ENCODE results near the gene SHLD2. TPM values are rescaled to one million over a fixed set of nuclear protein-coding genes. Genes with fewer than 3 reads are reported as not detected.
"Not testable (repeated sequence)": the region's sequence is repeated elsewhere in the genome, so short reads cannot be mapped to it uniquely, and the experiment has no call there.

The SHLD2 gene
- total and polyA plus RNA-seq, 10 donors = 10.8 to 38.5 (median 24.4) TPM

DNA sequence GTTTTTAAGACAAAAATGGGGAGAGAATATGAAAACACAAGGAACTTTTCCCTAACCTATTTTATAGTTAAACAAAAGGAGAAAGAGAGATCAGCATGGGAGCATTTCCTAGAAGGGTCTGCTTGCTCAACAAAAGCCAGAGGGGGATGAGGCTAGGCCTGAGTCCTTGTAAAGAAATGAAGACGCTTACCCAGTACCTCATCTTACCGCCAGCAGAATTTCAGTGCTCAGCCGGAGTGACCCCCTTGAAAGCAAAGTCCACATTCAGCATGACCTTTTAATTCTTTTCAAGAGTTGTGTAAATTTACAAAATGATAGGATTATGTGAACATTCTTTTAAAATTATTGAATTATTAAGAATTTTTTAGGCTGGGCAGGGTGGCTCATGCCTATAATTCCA lies 82.6 kb downstream of the SHLD2 start:
- H3K36me3 ChIP-seq = peaks cover 0 to 36% (median 4%) of the 10 kb centered on the region in 6 donors
- H3K4me1 ChIP-seq; intact Hi-C loops (cut with DNase I; ENCODE audit: low total_unique reads); H3K9me3 ChIP-seq; DNase-seq; H3K4me3 ChIP-seq; H3K27me3 ChIP-seq (replicated peaks in 1 of 7); H3K27ac ChIP-seq: not testable (repeated sequence)
- WGBS, 5 donors = 94 to 100% (median 100%) methylated on average over 1 to 3 of the region's 3 CpGs

GRCh38 chr10:87184421-87184820 lies 89.4 kb downstream of the SHLD2 start:
- H3K4me1 ChIP-seq = peaks cover 0 to 14% (median 4%) of the 10 kb centered on the region in 6 donors
- H3K27ac ChIP-seq = peak overlapping the region in 5 of 8 donors; percentile 9 to 62 (median 48)
- H3K27me3 ChIP-seq (replicated peaks in 1 of 7); DNase-seq; H3K4me3 ChIP-seq; intact Hi-C loops (cut with DNase I; ENCODE audit: low total_unique reads): not testable (repeated sequence)
- peaks cover 0 to 42% (median 17%) of the 10 kb centered on the region in 6 donors for H3K36me3 ChIP-seq
- 61 to 70% (median 68%) methylated on average over 6 of the region's 6 CpGs for WGBS, 5 donors
- H3K9me3 ChIP-seq = peaks cover 0 to 11% (median 3%) of the 10 kb centered on the region in 8 donors

GRCh38 chr10:87186016-87186415 lies 91.0 kb downstream of the SHLD2 start:
- intact Hi-C loops (cut with DNase I; ENCODE audit: low total_unique reads); DNase-seq; H3K27me3 ChIP-seq (replicated peaks in 1 of 7); H3K4me3 ChIP-seq: not testable (repeated sequence)
- H3K36me3 ChIP-seq = peaks cover 0 to 39% (median 16%) of the 10 kb centered on the region in 6 donors
- 60 to 78% (median 69%) methylated on average over 2 to 4 of the region's 4 CpGs for WGBS, 5 donors
- peak overlapping the region in 4 of 8 donors; percentile 32 to 51 (median 38) for H3K27ac ChIP-seq
- peaks cover 0 to 11% (median 3%) of the 10 kb centered on the region in 8 donors for H3K9me3 ChIP-seq
- H3K4me1 ChIP-seq = peaks cover 0 to 14% (median 4%) of the 10 kb centered on the region in 6 donors

DNA sequence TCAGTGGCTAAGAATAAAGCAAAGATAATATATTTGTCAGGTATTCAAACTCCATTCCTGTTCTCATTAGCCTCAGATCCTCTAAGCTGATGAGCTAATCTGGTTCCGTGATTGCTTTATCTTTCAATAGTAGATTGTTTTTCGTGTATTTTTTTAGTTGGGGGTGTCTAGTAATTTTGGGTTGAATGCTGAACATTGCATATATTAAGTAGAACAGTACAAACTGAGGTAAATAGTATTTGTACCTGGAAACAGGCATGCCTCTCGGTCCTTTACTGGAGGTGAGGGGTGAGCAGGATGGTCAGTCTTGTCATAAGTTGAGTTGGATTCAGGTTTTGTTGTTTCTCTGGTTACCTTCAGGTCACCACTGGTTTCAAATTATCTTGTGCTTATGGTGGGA lies 92.6 kb downstream of the SHLD2 start:
- H3K27me3 ChIP-seq (replicated peaks in 1 of 7); H3K4me3 ChIP-seq; DNase-seq; intact Hi-C loops (cut with DNase I; ENCODE audit: low total_unique reads); H3K9me3 ChIP-seq; H3K27ac ChIP-seq: not testable (repeated sequence)
- H3K36me3 ChIP-seq = peaks cover 0 to 35% (median 13%) of the 10 kb centered on the region in 6 donors
- WGBS, 5 donors = 83 to 100% (median 93%) methylated on average over 3 of the region's 3 CpGs
- peaks cover 0 to 14% (median 4%) of the 10 kb centered on the region in 6 donors for H3K4me1 ChIP-seq

DNA sequence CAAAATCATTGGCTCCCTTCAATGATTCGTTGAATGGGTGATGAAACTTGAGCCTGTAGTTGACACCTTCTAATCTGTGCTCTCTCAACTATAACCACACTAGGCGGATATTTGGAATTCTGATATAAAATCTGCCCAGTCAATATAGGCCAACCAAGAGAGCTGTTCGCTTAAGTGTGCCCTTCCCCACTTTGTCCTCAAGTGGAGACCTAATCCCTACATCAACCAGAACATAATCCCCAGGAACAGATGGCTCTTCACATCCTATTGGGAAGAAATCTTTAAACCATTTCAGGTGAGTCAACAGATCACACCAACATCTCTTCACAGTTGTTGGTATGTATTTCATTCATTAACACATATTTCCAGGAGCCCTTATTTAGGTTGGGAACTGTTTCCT lies 96.8 kb downstream of the SHLD2 start:
- H3K27me3 ChIP-seq (replicated peaks in 1 of 7); H3K9me3 ChIP-seq; intact Hi-C loops (cut with DNase I; ENCODE audit: low total_unique reads); DNase-seq; H3K4me3 ChIP-seq; H3K4me1 ChIP-seq; H3K27ac ChIP-seq: not testable (repeated sequence)
- peaks cover 0 to 34% (median 13%) of the 10 kb centered on the region in 6 donors for H3K36me3 ChIP-seq
- 90 to 99% (median 96%) methylated on average over 3 of the region's 3 CpGs for WGBS, 5 donors

DNA sequence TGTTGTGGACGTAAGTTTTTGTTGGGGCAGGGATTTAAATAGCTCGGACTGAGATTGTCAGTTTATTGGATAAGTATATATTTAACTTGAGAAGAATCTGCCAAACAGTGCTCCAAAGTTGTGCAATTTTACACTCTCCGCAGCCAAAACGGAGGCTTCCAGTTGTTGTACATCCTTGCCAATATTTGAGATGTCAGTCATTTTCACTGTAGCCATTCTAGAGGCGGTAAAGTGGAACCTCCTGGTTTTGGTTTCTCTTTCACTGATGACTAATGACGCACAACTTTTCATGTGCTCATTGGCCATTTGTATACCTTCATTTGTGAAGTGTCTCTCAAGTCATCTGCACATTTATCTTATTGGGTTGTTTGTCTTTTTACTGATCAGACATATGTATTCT lies 105.9 kb downstream of the SHLD2 start:
- Histone ChIP-seq H3K4me1 (peaks cover 0 to 23% (median 3%) of the 10 kb centered on the region in 6 donors), H3K27ac (peak overlapping the region in 5 of 8 donors; percentile 11 to 54 (median 48)), H3K4me3 (peak overlapping the region in 2 of 8 donors; percentile 26 to 56)
- WGBS, 5 donors = 45 to 65% (median 57%) methylated on average over 6 of the region's 6 CpGs
- H3K36me3 ChIP-seq; DNase-seq; H3K9me3 ChIP-seq; H3K27me3 ChIP-seq (replicated peaks in 1 of 7); intact Hi-C loops (cut with DNase I; ENCODE audit: low total_unique reads): not testable (repeated sequence)
- peak in 1 of 3 donors; percentile 32 for TF ChIP-seq POLR2AphosphoS5 (IDR thresholded peaks at IDR 0.05)

- intact Hi-C loops (cut with DNase I; ENCODE audit: low total_unique reads); H3K27me3 ChIP-seq (replicated peaks in 1 of 7); H3K9me3 ChIP-seq; DNase-seq; H3K36me3 ChIP-seq: not testable (repeated sequence)
- H3K4me3 ChIP-seq = peak overlapping the region in 2 of 8 donors; percentile 59 to 71
- WGBS, 5 donors = 3 to 22% (median 11%) methylated on average over 2 of the region's 4 CpGs
- peak overlapping the region in 3 of 8 donors; percentile 82 to 85 (median 85) for H3K27ac ChIP-seq
- peaks cover 0 to 23% (median 3%) of the 10 kb centered on the region in 6 donors for H3K4me1 ChIP-seq
Measured at GRCh38 chr10:87204801-87205200, 109.8 kb downstream of the SHLD2 start.

DNA sequence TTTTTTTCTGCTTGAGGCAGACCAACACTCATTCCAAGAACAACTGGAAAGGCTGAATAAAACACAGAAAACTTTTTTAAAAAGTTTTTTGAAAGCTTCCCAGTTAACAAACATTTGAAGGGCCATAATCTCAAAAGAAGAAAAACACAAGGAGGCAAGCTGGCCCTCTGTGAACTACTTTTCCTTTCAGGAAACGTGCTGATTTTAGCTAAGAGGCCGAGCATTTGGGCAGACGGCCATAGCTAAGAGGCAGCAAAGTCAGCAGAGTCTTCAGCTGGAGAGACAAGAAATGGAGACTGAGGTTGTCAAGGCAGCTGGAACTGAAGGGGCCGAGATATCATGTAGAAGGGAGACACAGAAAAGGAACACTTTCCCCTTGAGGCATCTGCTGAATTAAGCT lies 111.9 kb downstream of the SHLD2 start:
- DNase-seq; H3K27me3 ChIP-seq (replicated peaks in 1 of 7); H3K4me3 ChIP-seq; H3K36me3 ChIP-seq; H3K9me3 ChIP-seq; intact Hi-C loops (cut with DNase I; ENCODE audit: low total_unique reads): not testable (repeated sequence)
- Histone ChIP-seq H3K4me1 (peaks cover 0 to 18% (median 3%) of the 10 kb centered on the region in 6 donors), H3K27ac (peak overlapping the region in 3 of 8 donors; percentile 3 to 28 (median 16))
- WGBS, 5 donors = 62 to 74% (median 67%) methylated on average over 4 of the region's 4 CpGs

- DNase-seq; H3K27ac ChIP-seq; H3K27me3 ChIP-seq (replicated peaks in 1 of 7); H3K9me3 ChIP-seq; H3K36me3 ChIP-seq; H3K4me3 ChIP-seq; intact Hi-C loops (cut with DNase I; ENCODE audit: low total_unique reads): not testable (repeated sequence)
- H3K4me1 ChIP-seq = peaks cover 0 to 22% (median 10%) of the 10 kb centered on the region in 6 donors
- WGBS, 5 donors = 85 to 97% (median 95%) methylated on average over 4 to 5 of the region's 5 CpGs
Measured at GRCh38 chr10:87210309-87210708, 115.3 kb downstream of the SHLD2 start.

GRCh38 chr10:87211848-87212247 lies 116.8 kb downstream of the SHLD2 start:
- H3K27ac ChIP-seq; intact Hi-C loops (cut with DNase I; ENCODE audit: low total_unique reads); H3K9me3 ChIP-seq; H3K27me3 ChIP-seq (replicated peaks in 1 of 7); DNase-seq; H3K4me3 ChIP-seq; H3K36me3 ChIP-seq: not testable (repeated sequence)
- 70 to 95% (median 74%) methylated on average over 2 of the region's 2 CpGs for WGBS, 5 donors
- peaks cover 0 to 32% (median 16%) of the 10 kb centered on the region in 6 donors for H3K4me1 ChIP-seq

GRCh38 chr10:87213150-87213765 lies 118.3 kb downstream of the SHLD2 start:
- DNase-seq; H3K9me3 ChIP-seq; H3K4me3 ChIP-seq; H3K27me3 ChIP-seq (replicated peaks in 1 of 7); intact Hi-C loops (cut with DNase I; ENCODE audit: low total_unique reads); H3K36me3 ChIP-seq: not testable (repeated sequence)
- 57 to 93% (median 68%) methylated on average over 4 to 7 of the region's 8 CpGs for WGBS, 5 donors
- Histone ChIP-seq H3K27ac (peak overlapping the region in 2 of 8 donors; percentile 20 to 38), H3K4me1 (peaks cover 0 to 32% (median 16%) of the 10 kb centered on the region in 6 donors)
